BE2C (cell line): ENCODE measurements around the gene TNFRSF9.

Source experiments
- DNase-seq: peaks from one replicate; pipeline ENCODE4 v3.0.0-alpha.2; 2020
- H3K27me3 ChIP-seq: fragments of 250-450 bp; sonication (Bioruptor Pico); 2 replicates; pipeline ENCODE4 v1.5.1; 2020; ENCODE audit warnings: mild to moderate bottlenecking
- H3K36me3 ChIP-seq: fragments of 250-450 bp; sonication (Bioruptor Pico); 2 replicates; pipeline ENCODE4 v1.5.1; 2020; ENCODE audit warnings: mild to moderate bottlenecking
- H3K4me1 ChIP-seq: fragments of 250-450 bp; sonication (Bioruptor Pico); 2 replicates; pipeline ENCODE4 v1.5.1; 2020
- H3K4me3 ChIP-seq: 2 replicates; pipeline ENCODE4 v1.5.1; 2011; ENCODE audit warnings: low read depth, low read length
- H3K9me3 ChIP-seq: fragments of 250-450 bp; sonication (Bioruptor Pico); 2 replicates; pipeline ENCODE4 v1.5.1; 2020
- CTCF ChIP-seq: IDR thresholded peaks from 2 replicates; pipeline ENCODE4 v1.5.1; 2012; ENCODE audit warnings: mild to moderate bottlenecking, low read depth, low read length

TNFRSF9 gene

GRCh38 chr1:7942214-7942921, 1.7 kb upstream of the TNFRSF9 start:
- DNase-seq, result peak; percentile 41
- Histone ChIP-seq H3K4me3 (no peak overlapping the region), H3K4me1 (no peaks in the 10 kb centered on the region), H3K9me3 (no peaks in the 10 kb centered on the region), H3K27me3 (peaks cover 6% of the 10 kb centered on the region; the same call in 1 of the 2 replicates), H3K36me3 (no peaks in the 10 kb centered on the region)
- peak; percentile 16 for TF ChIP-seq CTCF

GRCh38 chr1:7941437-7941793, 776 bp upstream of the TNFRSF9 start:
- no peak for TF ChIP-seq CTCF
- H3K9me3 ChIP-seq, result no peaks in the 10 kb centered on the region
- peaks cover 6% of the 10 kb centered on the region; the same call in 1 of the 2 replicates for H3K27me3 ChIP-seq
- H3K4me1 ChIP-seq, result no peaks in the 10 kb centered on the region
- no peaks in the 10 kb centered on the region for H3K36me3 ChIP-seq
- DNase-seq, result no peak
- no peak overlapping the region for H3K4me3 ChIP-seq

GRCh38 chr1:7940034-7940433, 605 bp downstream of the TNFRSF9 start:
- no peak for DNase-seq
- Histone ChIP-seq H3K4me1 (no peaks in the 10 kb centered on the region), H3K4me3 (no peak overlapping the region), H3K27me3 (peaks cover 6% of the 10 kb centered on the region; the same call in 1 of the 2 replicates), H3K36me3 (no peaks in the 10 kb centered on the region), H3K9me3 (no peaks in the 10 kb centered on the region)
- TF ChIP-seq CTCF, result no peak

GRCh38 chr1:7938070-7938469, 2.6 kb downstream of the TNFRSF9 start:
- Histone ChIP-seq H3K9me3 (no peaks in the 10 kb centered on the region), H3K36me3 (no peaks in the 10 kb centered on the region), H3K4me3 (no peak overlapping the region), H3K27me3 (peaks cover 6% of the 10 kb centered on the region; the same call in 1 of the 2 replicates), H3K4me1 (no peaks in the 10 kb centered on the region)
- DNase-seq, result no peak
- no peak for TF ChIP-seq CTCF

GRCh38 chr1:7932524-7933138, 8.0 kb downstream of the TNFRSF9 start:
- H3K9me3 ChIP-seq, result no peaks in the 10 kb centered on the region
- DNase-seq, result peak; percentile 23
- no peaks in the 10 kb centered on the region for H3K4me1 ChIP-seq
- H3K36me3 ChIP-seq, result no peaks in the 10 kb centered on the region
- no peaks in the 10 kb centered on the region for H3K27me3 ChIP-seq
- H3K4me3 ChIP-seq, result peak overlapping the region; percentile 19; the same call in 1 of the 2 replicates
- TF ChIP-seq CTCF, result peak; percentile 36

GRCh38 chr1:7931446-7931812, 9.2 kb downstream of the TNFRSF9 start:
- no peaks in the 10 kb centered on the region for H3K4me1 ChIP-seq
- DNase-seq, result no peak
- H3K9me3 ChIP-seq, result no peaks in the 10 kb centered on the region
- no peaks in the 10 kb centered on the region for H3K27me3 ChIP-seq
- TF ChIP-seq CTCF, result no peak
- H3K36me3 ChIP-seq, result no peaks in the 10 kb centered on the region
- H3K4me3 ChIP-seq, result no peak overlapping the region
